HUES48 (cell line): ENCODE results near the gene SLC22A17.
A peak's percentile ranks its signal among the peaks of the same experiment; 100 is the strongest.
"Not testable (repeated sequence)": the region's sequence is repeated elsewhere in the genome, so short reads cannot be mapped to it uniquely, and the experiment has no call there.

Experiments
- H3K27ac ChIP-seq: one replicate; pipeline ENCODE4 v1.7.0; 2013; ENCODE audit warnings: low read depth, low read length, inconsistent platforms
- H3K27me3 ChIP-seq: 2 replicates; pipeline ENCODE4 v1.6.1; 2013; ENCODE audit warnings: mild to moderate bottlenecking, low read length; ENCODE audit not compliant: control insufficient read depth, insufficient read depth
- H3K36me3 ChIP-seq: 2 replicates; pipeline ENCODE4 v1.6.1; 2013; ENCODE audit warnings: low read length; ENCODE audit not compliant: control insufficient read depth, insufficient read depth
- H3K4me1 ChIP-seq: 2 replicates; pipeline ENCODE4 v1.6.1; 2013; ENCODE audit warnings: mild to moderate bottlenecking, low read length; ENCODE audit not compliant: control insufficient read depth, insufficient read depth
- H3K4me3 ChIP-seq: 2 replicates; pipeline ENCODE4 v1.5.1; 2013; ENCODE audit warnings: mild to moderate bottlenecking, low read depth, low read length
- H3K9ac ChIP-seq: 2 replicates; pipeline ENCODE4 v1.6.1; 2013; ENCODE audit warnings: mild to moderate bottlenecking, low read depth, low read length, moderate library complexity
- H3K9me3 ChIP-seq: 2 replicates; pipeline ENCODE4 v1.6.1; 2013; ENCODE audit warnings: low read length; ENCODE audit not compliant: control insufficient read depth, insufficient read depth

SLC22A17 gene

GRCh38 chr14:23352506-23353432 is at the start of gene SLC22A17:
Gene SLC22A17, minus strand, starts transcription at chr14:23352887.
- Histone ChIP-seq H3K9me3 (no peaks in the 10 kb centered on the region), H3K9ac (no peak within 1 kb of the TSS), H3K27me3 (peaks cover 26% of the 10 kb centered on the region), H3K4me3 (peak within 1 kb of the TSS; percentile 80), H3K36me3 (peaks cover 16% of the 10 kb centered on the region), H3K27ac (peak within 1 kb of the TSS; percentile 64), H3K4me1 (no peaks in the 10 kb centered on the region)

GRCh38 chr14:23401291-23401690 is 48.6 kb upstream of the SLC22A17 start:
- H3K9me3 ChIP-seq: no peaks in the 10 kb centered on the region
- H3K36me3 ChIP-seq: no peaks in the 10 kb centered on the region
- no peak overlapping the region for H3K4me3 ChIP-seq
- peaks cover 5% of the 10 kb centered on the region; the same call in 1 of the 2 replicates for H3K27me3 ChIP-seq
- H3K9ac ChIP-seq: no peak overlapping the region
- no peak overlapping the region for H3K27ac ChIP-seq
- no peaks in the 10 kb centered on the region for H3K4me1 ChIP-seq

- H3K27me3 ChIP-seq, H3K4me1 ChIP-seq, H3K9me3 ChIP-seq, H3K27ac ChIP-seq, H3K9ac ChIP-seq, H3K36me3 ChIP-seq, H3K4me3 ChIP-seq: not testable (repeated sequence)
Observed at GRCh38 chr14:23400496-23401149, 47.9 kb upstream of the SLC22A17 start.

GRCh38 chr14:23399591-23399990 is 46.9 kb upstream of the SLC22A17 start:
- Histone ChIP-seq H3K27me3 (peaks cover 5% of the 10 kb centered on the region; the same call in 1 of the 2 replicates), H3K4me3 (no peak overlapping the region), H3K9me3 (no peaks in the 10 kb centered on the region)

GRCh38 chr14:23399136-23399535 is 46.4 kb upstream of the SLC22A17 start:
- Histone ChIP-seq H3K9ac (no peak overlapping the region), H3K4me3 (no peak overlapping the region), H3K27ac (no peak overlapping the region), H3K36me3 (no peaks in the 10 kb centered on the region), H3K4me1 (no peaks in the 10 kb centered on the region), H3K27me3 (peaks cover 5% of the 10 kb centered on the region; the same call in 1 of the 2 replicates), H3K9me3 (no peaks in the 10 kb centered on the region)

More at GRCh38 chr14:23399591-23399990, 46.9 kb upstream of the SLC22A17 start:
- Histone ChIP-seq H3K9ac (no peak overlapping the region), H3K27ac (no peak overlapping the region), H3K36me3 (no peaks in the 10 kb centered on the region), H3K4me1 (no peaks in the 10 kb centered on the region)

GRCh38 chr14:23398348-23398747 is 45.7 kb upstream of the SLC22A17 start:
- no peak overlapping the region for H3K27ac ChIP-seq
- H3K27me3 ChIP-seq: peaks cover 3% of the 10 kb centered on the region; the same call in 1 of the 2 replicates
- no peaks in the 10 kb centered on the region for H3K36me3 ChIP-seq
- no peak overlapping the region for H3K4me3 ChIP-seq
- H3K9ac ChIP-seq: no peak overlapping the region
- no peaks in the 10 kb centered on the region for H3K9me3 ChIP-seq
- H3K4me1 ChIP-seq: no peaks in the 10 kb centered on the region

- H3K9me3 ChIP-seq: no peaks in the 10 kb centered on the region
- no peaks in the 10 kb centered on the region for H3K36me3 ChIP-seq
- H3K4me1 ChIP-seq: no peaks in the 10 kb centered on the region
- no peak overlapping the region for H3K27ac ChIP-seq
- H3K9ac ChIP-seq: no peak overlapping the region
- no peaks in the 10 kb centered on the region for H3K27me3 ChIP-seq
- H3K4me3 ChIP-seq: no peak overlapping the region
Observed at GRCh38 chr14:23396781-23397407, 44.2 kb upstream of the SLC22A17 start.

GRCh38 chr14:23396126-23396525 is 43.4 kb upstream of the SLC22A17 start:
- Histone ChIP-seq H3K27ac (no peak overlapping the region), H3K9me3 (no peaks in the 10 kb centered on the region), H3K36me3 (no peaks in the 10 kb centered on the region), H3K27me3 (no peaks in the 10 kb centered on the region), H3K4me1 (no peaks in the 10 kb centered on the region), H3K4me3 (no peak overlapping the region), H3K9ac (no peak overlapping the region)

GRCh38 chr14:23392613-23393012 is 39.9 kb upstream of the SLC22A17 start:
- no peak overlapping the region for H3K9ac ChIP-seq
- no peaks in the 10 kb centered on the region; the same call in 1 of the 2 replicates for H3K4me1 ChIP-seq
- H3K4me3 ChIP-seq: no peak overlapping the region
- no peaks in the 10 kb centered on the region for H3K36me3 ChIP-seq
- no peaks in the 10 kb centered on the region; the same call in 1 of the 2 replicates for H3K27me3 ChIP-seq
- no peak overlapping the region for H3K27ac ChIP-seq
- H3K9me3 ChIP-seq: no peaks in the 10 kb centered on the region

- not testable (repeated sequence) for H3K9me3 ChIP-seq, H3K27ac ChIP-seq, H3K4me1 ChIP-seq, H3K36me3 ChIP-seq, H3K4me3 ChIP-seq, H3K9ac ChIP-seq, H3K27me3 ChIP-seq
Observed at GRCh38 chr14:23389871-23390270, 37.2 kb upstream of the SLC22A17 start.
